Peyer's patch (tissue), 4 donors: Measurements from ENCODE around the gene CDK2. TPM values are rescaled to one million over a fixed set of nuclear protein-coding genes. Genes with fewer than 3 reads are reported as not detected.
A peak's percentile ranks its signal among the peaks of the same experiment; 100 is the strongest.

Experiments
- DNase-seq, 3 donors: peaks; one replicate each; pipeline ENCODE4 v3.0.0-alpha.2; 2017 to 2019
- H3K27ac ChIP-seq, 4 donors: fragments of 200-600 bp; sonication (generic); one replicate each; pipeline ENCODE4 v1.5.1; 2016 to 2019
- H3K27me3 ChIP-seq, 2 donors: fragments of 200-600 bp; sonication (generic); one replicate each; pipeline ENCODE4 v1.5.1; 2019
- H3K36me3 ChIP-seq, 3 donors: fragments of 200-600 bp; sonication (generic); one replicate each; pipeline ENCODE4 v1.5.1; 2016 to 2019
- H3K4me1 ChIP-seq, 4 donors: fragments of 200-600 bp; sonication (generic); one replicate each; pipeline ENCODE4 v1.5.1; 2016 to 2019
- H3K4me3 ChIP-seq, 4 donors: fragments of 200-600 bp; sonication (generic); 1 replicate in 3 of 4; 2 replicates in 1 of 4; pipeline ENCODE4 v1.5.1; 2016 to 2019; ENCODE audit warnings: mild to moderate bottlenecking in 1 of 4
- H3K9me3 ChIP-seq, 4 donors: fragments of 200-600 bp; sonication (generic); one replicate each; pipeline ENCODE4 v1.5.1; 2016 to 2019; ENCODE audit warnings: mild to moderate bottlenecking in 1 of 4
- POLR2A ChIP-seq, 2 donors: fragments of 450-650 bp; IDR thresholded peaks; one replicate each; pipeline ENCODE4 v1.5.1; 2017; ENCODE audit warnings: antibody characterized with exemption in 2 of 2, mild to moderate bottlenecking in 2 of 2, moderate library complexity in 2 of 2
- total RNA-seq, 4 donors: library from RNA; depleted of rRNA; stranded (reverse); fragments of >200 nt; gene quantifications; one replicate each; pipeline ENCODE4 v1.1.0, GENCODE V29; 2016
- TF ChIP-seq, protein P1 (sequence below), 6 experiments: fragments of 450-650 bp in 4 of 6; fragments of 200-600 bp in 2 of 6; sonication (generic) in 1 of 6; IDR thresholded peaks; one replicate each; pipeline ENCODE4 v1.5.1; 2017 to 2019; ENCODE audit warnings: antibody characterized with exemption in 6 of 6, mild to moderate bottlenecking in 3 of 6, moderate library complexity in 1 of 6

Gene CDK2
- total RNA-seq, 4 donors from 2014 or later, result 7.7 to 55.3 (median 13.4) TPM

DNA sequence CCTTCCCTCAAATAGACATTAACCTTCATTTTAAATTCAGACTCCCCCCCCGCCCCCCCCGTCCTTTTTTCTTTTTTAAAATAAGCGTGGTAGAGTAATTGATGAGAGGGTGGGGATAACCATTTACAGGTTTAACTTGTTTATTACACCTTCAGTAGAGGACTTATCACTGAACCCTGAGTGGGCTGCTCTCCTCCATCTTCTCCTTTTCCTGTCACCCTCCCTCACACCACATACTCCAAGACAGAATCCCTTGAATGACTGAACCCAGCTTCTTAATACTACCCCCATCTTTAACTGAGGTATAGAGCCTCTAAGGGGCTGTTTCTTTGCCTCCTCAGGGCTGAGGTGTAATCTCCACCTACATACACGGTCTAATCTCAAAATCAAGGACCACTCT is 50.6 kb downstream of the CDK2 start:
- Histone ChIP-seq H3K36me3 (no peaks in the 10 kb centered on the region), H3K27ac (no peak overlapping the region), H3K4me3 (no peak overlapping the region), H3K27me3 (no peaks in the 10 kb centered on the region), H3K9me3 (no peaks in the 10 kb centered on the region), H3K4me1 (peaks cover 0 to 29% (median 2%) of the 10 kb centered on the region in 4 donors)
- TF ChIP-seq, protein P1, sequence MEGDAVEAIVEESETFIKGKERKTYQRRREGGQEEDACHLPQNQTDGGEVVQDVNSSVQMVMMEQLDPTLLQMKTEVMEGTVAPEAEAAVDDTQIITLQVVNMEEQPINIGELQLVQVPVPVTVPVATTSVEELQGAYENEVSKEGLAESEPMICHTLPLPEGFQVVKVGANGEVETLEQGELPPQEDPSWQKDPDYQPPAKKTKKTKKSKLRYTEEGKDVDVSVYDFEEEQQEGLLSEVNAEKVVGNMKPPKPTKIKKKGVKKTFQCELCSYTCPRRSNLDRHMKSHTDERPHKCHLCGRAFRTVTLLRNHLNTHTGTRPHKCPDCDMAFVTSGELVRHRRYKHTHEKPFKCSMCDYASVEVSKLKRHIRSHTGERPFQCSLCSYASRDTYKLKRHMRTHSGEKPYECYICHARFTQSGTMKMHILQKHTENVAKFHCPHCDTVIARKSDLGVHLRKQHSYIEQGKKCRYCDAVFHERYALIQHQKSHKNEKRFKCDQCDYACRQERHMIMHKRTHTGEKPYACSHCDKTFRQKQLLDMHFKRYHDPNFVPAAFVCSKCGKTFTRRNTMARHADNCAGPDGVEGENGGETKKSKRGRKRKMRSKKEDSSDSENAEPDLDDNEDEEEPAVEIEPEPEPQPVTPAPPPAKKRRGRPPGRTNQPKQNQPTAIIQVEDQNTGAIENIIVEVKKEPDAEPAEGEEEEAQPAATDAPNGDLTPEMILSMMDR (IDR thresholded peaks at IDR 0.05), result no peak
- no peak for TF ChIP-seq POLR2A (IDR thresholded peaks at IDR 0.05)
- DNase-seq, result no peak

DNA sequence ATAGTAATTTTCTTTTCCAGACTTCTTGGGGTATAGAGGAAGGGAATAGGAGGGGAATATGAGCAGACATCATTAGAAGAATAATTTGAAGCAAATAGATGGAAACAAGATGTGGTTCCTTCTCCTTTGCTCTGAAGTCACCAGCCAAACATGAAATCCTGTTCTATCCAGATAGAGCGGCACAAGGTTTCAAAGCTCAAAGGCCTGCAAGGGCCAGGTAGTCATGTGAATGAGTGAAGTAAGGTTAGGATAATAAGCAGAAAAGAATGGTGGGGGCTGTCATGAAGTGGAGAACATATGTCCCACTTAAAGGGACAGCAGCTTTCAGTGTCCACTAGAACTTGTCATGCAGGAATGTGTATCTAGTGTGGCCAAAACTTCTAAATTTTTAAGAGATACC is 51.7 kb downstream of the CDK2 start:
- TF ChIP-seq POLR2A (IDR thresholded peaks at IDR 0.05), result no peak
- TF ChIP-seq, protein P1 (IDR thresholded peaks at IDR 0.05), result no peak

GRCh38 chr12:56020423-56021184 is 54.0 kb downstream of the CDK2 start, which contains the start of gene IKZF4:
IKZF4 (plus strand) TSS chr12:56021043; CDS start chr12:56021494, 451 bp downstream.
- Histone ChIP-seq H3K27me3 (no peaks in the 10 kb centered on the region), H3K9me3 (no peaks in the 10 kb centered on the region), H3K27ac (peak within 1 kb of the TSS; percentile 43 to 75 (median 62)), H3K4me3 (peak within 1 kb of the TSS; percentile 21 to 36 (median 28)), H3K4me1 (peaks cover 0 to 9% (median 2%) of the 10 kb centered on the region in 4 donors), H3K36me3 (peaks cover 0 to 9% (median 0%) of the 10 kb centered on the region in 3 donors)
- peak in 1 of 3 donors; percentile 56 for DNase-seq
- TF ChIP-seq POLR2A (IDR thresholded peaks at IDR 0.05), result no peak

More for the DNA sequence above, 51.7 kb downstream of the CDK2 start:
- Histone ChIP-seq H3K9me3 (no peaks in the 10 kb centered on the region), H3K36me3 (no peaks in the 10 kb centered on the region), H3K27ac (no peak overlapping the region), H3K4me1 (peaks cover 0 to 28% (median 2%) of the 10 kb centered on the region in 4 donors), H3K4me3 (no peak overlapping the region), H3K27me3 (no peaks in the 10 kb centered on the region)
- no peak for DNase-seq

- TF ChIP-seq, protein P1 (IDR thresholded peaks at IDR 0.05), result no peak
- TF ChIP-seq POLR2A (IDR thresholded peaks at IDR 0.05), result no peak
- H3K27me3 ChIP-seq, result no peaks in the 10 kb centered on the region
- no peak for DNase-seq
- H3K4me1 ChIP-seq, result peaks cover 0 to 9% (median 2%) of the 10 kb centered on the region in 4 donors
- H3K27ac ChIP-seq, result peak overlapping the region in 3 of 4 donors; percentile 43 to 75 (median 74)
- H3K9me3 ChIP-seq, result no peaks in the 10 kb centered on the region
- peak overlapping the region in 1 of 4 donors; percentile 33 for H3K4me3 ChIP-seq
- peaks cover 0 to 16% (median 0%) of the 10 kb centered on the region in 3 donors for H3K36me3 ChIP-seq
Measured at GRCh38 chr12:56021889-56022497, 55.4 kb downstream of the CDK2 start.

Other genes with a start within 250 kb of the CDK2 start
- gene RDH5, start 246.4 kb upstream of the CDK2 start, total RNA-seq, result 100 to 1,000 TPM in 1 of 4 donors, 10 to 100 TPM in 3; 47.0 to 113 (median 90.9) TPM
- 100 to 1,000 TPM; 139 to 433 (median 351) TPM for gene CD63, start 237.8 kb upstream of the CDK2 start, total RNA-seq
- gene GDF11, start 223.7 kb upstream of the CDK2 start, total RNA-seq, result 10 to 100 TPM in 1 of 4 donors, 1 to 10 TPM in 1, under 1 TPM in 2; 0.35 to 14.9 (median 1.1) TPM
- gene SARNP, start 149.1 kb upstream of the CDK2 start, total RNA-seq, result 10 to 100 TPM; 21.9 to 60.2 (median 44.9) TPM
- gene ORMDL2, start 148.8 kb upstream of the CDK2 start, total RNA-seq, result 10 to 100 TPM in 3 of 4 donors, 1 to 10 TPM in 1; 5.0 to 31.2 (median 24.2) TPM
- 10 to 100 TPM; 35.4 to 43.4 (median 43.0) TPM for gene DNAJC14, start 137.2 kb upstream of the CDK2 start, total RNA-seq
- 10 to 100 TPM in 1 of 4 donors, 1 to 10 TPM in 3; 3.3 to 44.6 (median 5.2) TPM for gene MMP19, start 123.9 kb upstream of the CDK2 start, total RNA-seq
- gene PYM1, start 38.9 kb upstream of the CDK2 start, total RNA-seq, result 10 to 100 TPM; 49.1 to 63.7 (median 52.4) TPM
- gene DGKA, start 35.7 kb upstream of the CDK2 start, total RNA-seq, result 100 to 1,000 TPM; 181 to 447 (median 331) TPM
- gene PMEL, start 788 bp upstream of the CDK2 start, total RNA-seq, result 1 to 10 TPM; 2.5 to 10.0 (median 3.0) TPM
- gene RAB5B, start 7.2 kb downstream of the CDK2 start, total RNA-seq, result 10 to 100 TPM; 70.7 to 96.6 (median 84.2) TPM
- 10 to 100 TPM; 16.5 to 38.9 (median 27.0) TPM for gene SUOX, start 30.4 kb downstream of the CDK2 start, total RNA-seq
- gene IKZF4, start 54.2 kb downstream of the CDK2 start, total RNA-seq, result 1 to 10 TPM; 2.8 to 7.4 (median 3.6) TPM
- 1,000 to 10,000 TPM in 1 of 4 donors, 100 to 1,000 TPM in 3; 564 to 1,937 (median 779) TPM for gene RPS26, start 75.1 kb downstream of the CDK2 start, total RNA-seq
- 100 to 1,000 TPM in 3 of 4 donors, 10 to 100 TPM in 1; 61.9 to 532 (median 451) TPM for gene ERBB3, start 113.3 kb downstream of the CDK2 start, total RNA-seq
- gene PA2G4, start 137.7 kb downstream of the CDK2 start, total RNA-seq, result 100 to 1,000 TPM in 1 of 4 donors, 10 to 100 TPM in 3; 34.3 to 221 (median 48.7) TPM
- gene RPL41, start 149.8 kb downstream of the CDK2 start, total RNA-seq, result 1,000 to 10,000 TPM; 1,852 to 2,996 (median 2,194) TPM
- 1 to 10 TPM; 2.0 to 5.5 (median 3.8) TPM for gene ZC3H10, start 151.4 kb downstream of the CDK2 start, total RNA-seq
- 10 to 100 TPM; 36.3 to 62.7 (median 53.2) TPM for gene ESYT1, start 161.4 kb downstream of the CDK2 start, total RNA-seq
- 10 to 100 TPM; 16.0 to 46.2 (median 21.3) TPM for gene MYL6B, start 185.8 kb downstream of the CDK2 start, total RNA-seq
- gene MYL6, start 191.5 kb downstream of the CDK2 start, total RNA-seq, result 1,000 to 10,000 TPM; 1,247 to 1,872 (median 1,541) TPM
- gene SMARCC2, start 222.7 kb downstream of the CDK2 start, total RNA-seq, result 100 to 1,000 TPM in 3 of 4 donors, 10 to 100 TPM in 1; 85.6 to 299 (median 139) TPM